ENCODE data around the gene ARL6IP4.

The ARL6IP4 gene

GRCh38 chr12:122979001-122979907, 1.2 kb upstream of the ARL6IP4 start:
- DNase-seq: no peak

- no peak for DNase-seq
Measured at GRCh38 chr12:122979908-122980182, 636 bp upstream of the ARL6IP4 start.

- peak; percentile 49 for DNase-seq
Measured at GRCh38 chr12:122981036-122981471, 573 bp downstream of the ARL6IP4 start.

- no peak for DNase-seq
Measured at GRCh38 chr12:122981587-122982476, 1.4 kb downstream of the ARL6IP4 start.

GRCh38 chr12:122982477-122982815, 2.0 kb downstream of the ARL6IP4 start:
- DNase-seq: no peak

- no peak for DNase-seq
Measured at GRCh38 chr12:122982963-122983788, 2.7 kb downstream of the ARL6IP4 start.

GRCh38 chr12:122983789-122984515, 3.5 kb downstream of the ARL6IP4 start:
- no peak for DNase-seq

GRCh38 chr12:122984612-122985337, 4.3 kb downstream of the ARL6IP4 start:
- DNase-seq: no peak

GRCh38 chr12:122985338-122986257, 5.1 kb downstream of the ARL6IP4 start:
- no peak for DNase-seq

- no peak for DNase-seq
Measured at GRCh38 chr12:122986258-122986871, 5.9 kb downstream of the ARL6IP4 start.

- no peak for DNase-seq
Measured at GRCh38 chr12:122987086-122987951, 6.8 kb downstream of the ARL6IP4 start.

GRCh38 chr12:122988036-122988435, 7.6 kb downstream of the ARL6IP4 start:
- DNase-seq: no peak

GRCh38 chr12:122988612-122989212, 8.2 kb downstream of the ARL6IP4 start:
- no peak for DNase-seq

GRCh38 chr12:122989225-122989839, 8.9 kb downstream of the ARL6IP4 start:
- no peak for DNase-seq

- no peak for DNase-seq
Measured at GRCh38 chr12:122989874-122990419, 9.5 kb downstream of the ARL6IP4 start.

GRCh38 chr12:122990561-122990960, 10.1 kb downstream of the ARL6IP4 start:
- DNase-seq: no peak

GRCh38 chr12:122990961-122991622, 10.6 kb downstream of the ARL6IP4 start:
- DNase-seq: no peak

All from KG1 (cell line).